ENCODE measurements around the gene FIS1. TPM values are rescaled to one million over a fixed set of nuclear protein-coding genes. Genes with fewer than 3 reads are reported as not detected.

FIS1 gene
- total RNA-seq, 1 experiment from 2014 or later = 64.1 TPM

- no peak for DNase-seq
- Histone ChIP-seq H3K4me1 (no peaks in the 10 kb centered on the region), H3K27me3 (peaks cover 7% of the 10 kb centered on the region; the same call in 1 of the 2 replicates), H3K27ac (no peak overlapping the region), H3K36me3 (no peaks in the 10 kb centered on the region), H3K4me3 (no peak overlapping the region), H3K9me3 (replicated peaks) (no peaks in the 10 kb centered on the region)
Measured at GRCh38 chr7:101195884-101196283, 49.0 kb downstream of the FIS1 start.

Other genes with a start within 250 kb of the FIS1 start
- gene MUC17, start 225.0 kb downstream of the FIS1 start, total RNA-seq (2014; rRNA removed; shearing (Covaris generic)) = not detected in 2 replicates
- gene TRIM56, start 159.6 kb downstream of the FIS1 start, total RNA-seq (2014; rRNA removed; shearing (Covaris generic)) = 6.7 and 8.3 TPM in 2 replicates
- 1.2 and 1.7 TPM in 2 replicates for gene SERPINE1, start 118.0 kb downstream of the FIS1 start, total RNA-seq (2014; rRNA removed; shearing (Covaris generic))
- 89.2 and 98.3 TPM in 2 replicates for gene AP1S1, start 90.6 kb downstream of the FIS1 start, total RNA-seq (2014; rRNA removed; shearing (Covaris generic))
- gene VGF, start 79.5 kb downstream of the FIS1 start, total RNA-seq (2014; rRNA removed; shearing (Covaris generic)) = 0.10 and 0.18 TPM in 2 replicates
- not detected in 2 replicates for gene NAT16, start 64.8 kb downstream of the FIS1 start, total RNA-seq (2014; rRNA removed; shearing (Covaris generic))
- gene MOGAT3, start 44.0 kb downstream of the FIS1 start, total RNA-seq (2014; rRNA removed; shearing (Covaris generic)) = not detected in 2 replicates
- 53.0 and 59.7 TPM in 2 replicates for gene PLOD3, start 27.5 kb downstream of the FIS1 start, total RNA-seq (2014; rRNA removed; shearing (Covaris generic))
- gene ZNHIT1, start 26.9 kb downstream of the FIS1 start, total RNA-seq (2014; rRNA removed; shearing (Covaris generic)) = 67.0 and 77.8 TPM in 2 replicates
- 4.3 and 6.4 TPM in 2 replicates for gene CLDN15, start 7.3 kb downstream of the FIS1 start, total RNA-seq (2014; rRNA removed; shearing (Covaris generic))
- gene IFT22, start 76.7 kb upstream of the FIS1 start, total RNA-seq (2014; rRNA removed; shearing (Covaris generic)) = 29.6 and 33.8 TPM in 2 replicates
- 0.05 and 0.10 TPM in 2 replicates for gene COL26A1, start 117.8 kb upstream of the FIS1 start, total RNA-seq (2014; rRNA removed; shearing (Covaris generic))